ENCODE data around the gene NUCB1. TPM values are rescaled to one million over a fixed set of nuclear protein-coding genes. Genes with fewer than 3 reads are reported as not detected.

The NUCB1 gene
- total RNA-seq, 1 donor from 2014 or later = 250 TPM

- no peak for DNase-seq (ENCODE audit: low read depth)
- peak within 1 kb of the TSS; percentile 96 for H3K4me3 ChIP-seq (ENCODE audit: low read depth, low read length)
- TF ChIP-seq CTCF (conservative IDR thresholded peaks at IDR 0.05; ENCODE audit: low read depth, low read length) = no peak
Observed at GRCh38 chr19:48965040-48965805, 65.1 kb downstream of the NUCB1 start, which contains the start of gene FTL. FTL (plus strand) TSS chr19:48965309; CDS start chr19:48965508, 199 bp downstream.

GRCh38 chr19:48965806-48966540 lies 65.9 kb downstream of the NUCB1 start:
- TF ChIP-seq CTCF (conservative IDR thresholded peaks at IDR 0.05; ENCODE audit: low read depth, low read length) = no peak
- peak overlapping the region; percentile 96 for H3K4me3 ChIP-seq (ENCODE audit: low read depth, low read length)
- DNase-seq (ENCODE audit: low read depth) = no peak

- H3K4me3 ChIP-seq (ENCODE audit: low read depth, low read length) = peak overlapping the region; percentile 96
- DNase-seq (ENCODE audit: low read depth) = no peak
- no peak for TF ChIP-seq CTCF (conservative IDR thresholded peaks at IDR 0.05; ENCODE audit: low read depth, low read length)
Observed at GRCh38 chr19:48966541-48967345, 66.6 kb downstream of the NUCB1 start.

- no peak for DNase-seq (ENCODE audit: low read depth)
- H3K4me3 ChIP-seq (ENCODE audit: low read depth, low read length) = peak overlapping the region; percentile 96
- no peak for TF ChIP-seq CTCF (conservative IDR thresholded peaks at IDR 0.05; ENCODE audit: low read depth, low read length)
Observed at GRCh38 chr19:48967346-48968178, 67.5 kb downstream of the NUCB1 start.

- no peak for TF ChIP-seq CTCF (conservative IDR thresholded peaks at IDR 0.05; ENCODE audit: low read depth, low read length)
- DNase-seq (ENCODE audit: low read depth) = no peak
- no peak overlapping the region for H3K4me3 ChIP-seq (ENCODE audit: low read depth, low read length)
Observed at GRCh38 chr19:48968179-48968661, 68.1 kb downstream of the NUCB1 start.

- H3K4me3 ChIP-seq (ENCODE audit: low read depth, low read length) = no peak overlapping the region
- TF ChIP-seq CTCF (conservative IDR thresholded peaks at IDR 0.05; ENCODE audit: low read depth, low read length) = no peak
- no peak for DNase-seq (ENCODE audit: low read depth)
Observed at GRCh38 chr19:48968813-48969218, 68.7 kb downstream of the NUCB1 start.

Data from epithelial cell of proximal tubule (primary cell).